SK-N-SH treated with all-trans-retinoic acid at 6 μM for 48 hours (cell line): ENCODE results near the gene TMEM236.

Experiments
- ATAC-seq: fragments of 200-7000 bp; cut with Tn5 transposase; 3 replicates; pipeline ENCODE4 v1.9.1; 2020; ENCODE audit warnings: mild to moderate bottlenecking, moderate library complexity
- ARNTL ChIP-seq: fragments of 450-650 bp; formaldehyde crosslinking; IDR thresholded peaks from 2 replicates; pipeline ENCODE4 v1.5.0; 2020; ENCODE audit warnings: low read depth, mild to moderate bottlenecking, moderate library complexity, borderline replicate concordance
- BACH2 ChIP-seq: fragments of 250-450 bp; sonication (Bioruptor Pico); IDR thresholded peaks from 2 replicates; pipeline ENCODE4 v1.9.0; 2021; ENCODE audit warnings: mild to moderate bottlenecking, borderline replicate concordance
- CREB5 ChIP-seq: fragments of 250-450 bp; sonication (Bioruptor Pico); IDR thresholded peaks from 2 replicates; pipeline ENCODE4 v1.5.1; 2020; ENCODE audit warnings: low read depth, mild to moderate bottlenecking, moderate library complexity
- ESRRG ChIP-seq: fragments of 250-450 bp; sonication (Bioruptor Pico); IDR thresholded peaks from 2 replicates; pipeline ENCODE4 v1.6.1; 2021; ENCODE audit warnings: mild to moderate bottlenecking
- GLIS3 ChIP-seq: fragments of 250-450 bp; sonication (Bioruptor Pico); IDR thresholded peaks from 2 replicates; pipeline ENCODE4 v1.5.0; 2020; ENCODE audit warnings: mild to moderate bottlenecking, moderate library complexity
- ISL1 ChIP-seq: fragments of 250-450 bp; sonication (Bioruptor Pico); IDR thresholded peaks from 2 replicates; pipeline ENCODE4 v2.1.2; 2022; ENCODE audit warnings: mild to moderate bottlenecking, moderate library complexity
- OSR1 ChIP-seq: fragments of 250-450 bp; sonication (Bioruptor Pico); IDR thresholded peaks from 2 replicates; pipeline ENCODE4 v1.8.0; 2022; ENCODE audit warnings: moderate library complexity, mild to moderate bottlenecking, inconsistent platforms
- PATZ1 ChIP-seq: fragments of 250-450 bp; sonication (Bioruptor Pico); IDR thresholded peaks from 2 replicates; pipeline ENCODE4 v1.8.0; 2020; ENCODE audit warnings: mild to moderate bottlenecking, moderate library complexity, borderline replicate concordance
- PPARA ChIP-seq: fragments of 250-450 bp; sonication (Bioruptor Pico); IDR thresholded peaks from 2 replicates; pipeline ENCODE4 v1.5.0; 2020; ENCODE audit warnings: mild to moderate bottlenecking, borderline replicate concordance
- RARB ChIP-seq: fragments of 250-450 bp; sonication (Bioruptor Pico); IDR thresholded peaks from 2 replicates; pipeline ENCODE4 v1.8.0; 2021; ENCODE audit warnings: mild to moderate bottlenecking, moderate library complexity
- SNAI2 ChIP-seq: fragments of 250-450 bp; sonication (Bioruptor Pico); IDR thresholded peaks from 2 replicates; pipeline ENCODE4 v1.5.0; 2020; ENCODE audit warnings: mild to moderate bottlenecking, moderate library complexity
- TCF4 ChIP-seq: fragments of 250-450 bp; sonication (Bioruptor Pico); IDR thresholded peaks from 2 replicates; pipeline ENCODE4 v1.8.0; 2021; ENCODE audit warnings: mild to moderate bottlenecking, moderate library complexity, borderline replicate concordance
- TOX ChIP-seq: fragments of 250-450 bp; sonication (Bioruptor Pico); IDR thresholded peaks from 2 replicates; pipeline ENCODE4 v1.8.0; 2021; ENCODE audit warnings: mild to moderate bottlenecking, moderate library complexity, borderline replicate concordance
- TSHZ2 ChIP-seq: fragments of 250-450 bp; sonication (Bioruptor Pico); IDR thresholded peaks from 2 replicates; pipeline ENCODE4 v1.5.0; 2020; ENCODE audit warnings: mild to moderate bottlenecking, moderate library complexity
- ZC3H10 ChIP-seq: fragments of 250-450 bp; sonication (Bioruptor Pico); IDR thresholded peaks from 2 replicates; pipeline ENCODE4 v1.5.1; 2021; ENCODE audit warnings: mild to moderate bottlenecking, moderate library complexity
- ZFP3 ChIP-seq: fragments of 250-450 bp; sonication (Bioruptor Pico); IDR thresholded peaks from 2 replicates; pipeline ENCODE4 v1.5.0; 2020; ENCODE audit warnings: mild to moderate bottlenecking, moderate library complexity
- ZFP30 ChIP-seq: fragments of 450-650 bp; formaldehyde crosslinking; IDR thresholded peaks from 2 replicates; pipeline ENCODE4 v1.5.0; 2022; ENCODE audit warnings: mild to moderate bottlenecking, moderate library complexity
- ZNF565 ChIP-seq: fragments of 450-650 bp; formaldehyde crosslinking; conservative IDR thresholded peaks from 2 replicates; pipeline ENCODE4 v1.5.0; 2020; ENCODE audit warnings: low read depth, mild to moderate bottlenecking, moderate library complexity
- ZNF70 ChIP-seq: fragments of 450-650 bp; formaldehyde crosslinking; IDR thresholded peaks from 2 replicates; pipeline ENCODE4 v1.5.0; 2020; ENCODE audit warnings: mild to moderate bottlenecking, moderate library complexity
- ZNF8 ChIP-seq: fragments of 450-650 bp; formaldehyde crosslinking; IDR thresholded peaks from 2 replicates; pipeline ENCODE4 v1.5.0; 2020; ENCODE audit warnings: mild to moderate bottlenecking, moderate library complexity

Gene TMEM236

GRCh38 chr10:17756557-17757217 lies 4.7 kb downstream of the TMEM236 start:
- peak; percentile 65 for ATAC-seq
- TF ChIP-seq ZNF8 (CRISPR knock-in tag) (no peak), ZC3H10 (CRISPR knock-in tag) (no peak), ZFP30 (CRISPR knock-in tag) (no peak), PATZ1 (CRISPR knock-in tag) (no peak), OSR1 (CRISPR knock-in tag) (no peak), RARB (no peak), PPARA (no peak), ISL1 (CRISPR knock-in tag) (no peak), CREB5 (CRISPR knock-in tag) (no peak), GLIS3 (CRISPR knock-in tag) (no peak)

- peak; percentile 58 for ATAC-seq
- TF ChIP-seq RARB (no peak), ESRRG (no peak), BACH2 (CRISPR knock-in tag) (no peak), ZFP30 (CRISPR knock-in tag) (no peak), ARNTL (CRISPR knock-in tag) (no peak)
- TF ChIP-seq, all 23 proteins: peak for 0
These were observed 6.2 kb downstream of the TMEM236 start for GRCh38 chr10:17758200-17758599.

GRCh38 chr10:17758896-17759295 lies 6.9 kb downstream of the TMEM236 start:
- TF ChIP-seq PATZ1 (CRISPR knock-in tag) = no peak
- TF ChIP-seq, all 23 proteins: peak for 0
- ATAC-seq = no peak

GRCh38 chr10:17764142-17764541 lies 12.1 kb downstream of the TMEM236 start:
- TF ChIP-seq ZNF565 = no peak
- TF ChIP-seq TCF4 (CRISPR knock-in tag) = no peak
- TF ChIP-seq PATZ1 (CRISPR knock-in tag) = no peak
- TF ChIP-seq ZNF70 (CRISPR knock-in tag) = no peak
- ATAC-seq = no peak

- no peak for ATAC-seq
- TF ChIP-seq CREB5 (CRISPR knock-in tag) = no peak
- no peak for TF ChIP-seq RARB
- no peak for TF ChIP-seq ZFP30 (CRISPR knock-in tag)
- TF ChIP-seq TSHZ2 (CRISPR knock-in tag) = no peak
- TF ChIP-seq ISL1 (CRISPR knock-in tag) = no peak
- TF ChIP-seq ZNF8 (CRISPR knock-in tag) = no peak
- no peak for TF ChIP-seq ARNTL (CRISPR knock-in tag)
- TF ChIP-seq PATZ1 (CRISPR knock-in tag) = no peak
- TF ChIP-seq ZC3H10 (CRISPR knock-in tag) = no peak
- no peak for TF ChIP-seq GLIS3 (CRISPR knock-in tag)
- TF ChIP-seq TCF4 (CRISPR knock-in tag) = no peak
- TF ChIP-seq SNAI2 = no peak
- no peak for TF ChIP-seq OSR1 (CRISPR knock-in tag)
- TF ChIP-seq ZFP3 (CRISPR knock-in tag) = no peak
- no peak for TF ChIP-seq TOX
These were observed 13.6 kb downstream of the TMEM236 start for GRCh38 chr10:17765602-17766001.
